Measurements from ENCODE around the gene SLC22A23.

- TF ChIP-seq CTCF (IDR thresholded peaks at IDR 0.05) (no peak), POLR2A (IDR thresholded peaks at IDR 0.05) (no peak), EP300 (IDR thresholded peaks at IDR 0.05) (no peak), POLR2AphosphoS5 (IDR thresholded peaks at IDR 0.05) (no peak)
These were observed 42.3 kb downstream of the SLC22A23 start for GRCh38 chr6:3414327-3415081.

Data from sigmoid colon (tissue), 4 donors.